Measurements from ENCODE around the gene JAKMIP1. TPM values are rescaled to one million over a fixed set of nuclear protein-coding genes. Genes with fewer than 3 reads are reported as not detected.

Gene JAKMIP1
- total RNA-seq, 2 experiments from 2014 or later: 5.6 to 6.3 TPM

- Mint-ChIP-seq H3K9me3 (no peaks in the 10 kb centered on the region), H3K4me1 (ENCODE audit: low read depth) (peaks cover 8% of the 10 kb centered on the region), H3K36me3 (ENCODE audit: low read depth) (no peaks in the 10 kb centered on the region), H3K4me3 (no peak overlapping the region), H3K27me3 (peaks cover 5% of the 10 kb centered on the region), H3K27ac (no peak overlapping the region)
- intact Hi-C loops (cut with micrococcal nuclease): no loop called here
- ChIA-PET CTCF (no interaction called here), POLR2A (no interaction called here)
- TF ChIP-seq, protein P1, sequence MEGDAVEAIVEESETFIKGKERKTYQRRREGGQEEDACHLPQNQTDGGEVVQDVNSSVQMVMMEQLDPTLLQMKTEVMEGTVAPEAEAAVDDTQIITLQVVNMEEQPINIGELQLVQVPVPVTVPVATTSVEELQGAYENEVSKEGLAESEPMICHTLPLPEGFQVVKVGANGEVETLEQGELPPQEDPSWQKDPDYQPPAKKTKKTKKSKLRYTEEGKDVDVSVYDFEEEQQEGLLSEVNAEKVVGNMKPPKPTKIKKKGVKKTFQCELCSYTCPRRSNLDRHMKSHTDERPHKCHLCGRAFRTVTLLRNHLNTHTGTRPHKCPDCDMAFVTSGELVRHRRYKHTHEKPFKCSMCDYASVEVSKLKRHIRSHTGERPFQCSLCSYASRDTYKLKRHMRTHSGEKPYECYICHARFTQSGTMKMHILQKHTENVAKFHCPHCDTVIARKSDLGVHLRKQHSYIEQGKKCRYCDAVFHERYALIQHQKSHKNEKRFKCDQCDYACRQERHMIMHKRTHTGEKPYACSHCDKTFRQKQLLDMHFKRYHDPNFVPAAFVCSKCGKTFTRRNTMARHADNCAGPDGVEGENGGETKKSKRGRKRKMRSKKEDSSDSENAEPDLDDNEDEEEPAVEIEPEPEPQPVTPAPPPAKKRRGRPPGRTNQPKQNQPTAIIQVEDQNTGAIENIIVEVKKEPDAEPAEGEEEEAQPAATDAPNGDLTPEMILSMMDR (IDR thresholded peaks at IDR 0.05): no peak
- ATAC-seq: no peak
- no peak for DNase-seq
Observed at GRCh38 chr4:6043843-6044242, 156.5 kb downstream of the JAKMIP1 start.

- TF ChIP-seq, protein P1 (IDR thresholded peaks at IDR 0.05): no peak
- POLR2A ChIA-PET: no interaction called here
- H3K9me3 Mint-ChIP-seq: no peaks in the 10 kb centered on the region
Observed at GRCh38 chr4:6043188-6043587, 157.2 kb downstream of the JAKMIP1 start.

GRCh38 chr4:6042293-6043063, 157.9 kb downstream of the JAKMIP1 start:
- peak; percentile 47 for ATAC-seq
- ChIA-PET POLR2A (no interaction called here), CTCF (no interaction called here)
- peak; percentile 19 for DNase-seq
- H3K4me1 Mint-ChIP-seq (ENCODE audit: low read depth): peaks cover 8% of the 10 kb centered on the region
- TF ChIP-seq, protein P1 (IDR thresholded peaks at IDR 0.05): no peak
- no peaks in the 10 kb centered on the region for H3K36me3 Mint-ChIP-seq (ENCODE audit: low read depth)
- H3K4me3 Mint-ChIP-seq: no peak overlapping the region
- no peak overlapping the region for H3K27ac Mint-ChIP-seq
- intact Hi-C loops (cut with micrococcal nuclease): no loop called here
- no peaks in the 10 kb centered on the region for H3K9me3 Mint-ChIP-seq
- peaks cover 5% of the 10 kb centered on the region for H3K27me3 Mint-ChIP-seq

More at GRCh38 chr4:6043188-6043587, 157.2 kb downstream of the JAKMIP1 start:
- no peaks in the 10 kb centered on the region for H3K36me3 Mint-ChIP-seq (ENCODE audit: low read depth)
- no peak for DNase-seq
- intact Hi-C loops (cut with micrococcal nuclease): no loop called here
- no peak for ATAC-seq
- H3K27ac Mint-ChIP-seq: no peak overlapping the region
- CTCF ChIA-PET: no interaction called here
- H3K27me3 Mint-ChIP-seq: peaks cover 5% of the 10 kb centered on the region
- no peak overlapping the region for H3K4me3 Mint-ChIP-seq
- peaks cover 8% of the 10 kb centered on the region for H3K4me1 Mint-ChIP-seq (ENCODE audit: low read depth)

DNA sequence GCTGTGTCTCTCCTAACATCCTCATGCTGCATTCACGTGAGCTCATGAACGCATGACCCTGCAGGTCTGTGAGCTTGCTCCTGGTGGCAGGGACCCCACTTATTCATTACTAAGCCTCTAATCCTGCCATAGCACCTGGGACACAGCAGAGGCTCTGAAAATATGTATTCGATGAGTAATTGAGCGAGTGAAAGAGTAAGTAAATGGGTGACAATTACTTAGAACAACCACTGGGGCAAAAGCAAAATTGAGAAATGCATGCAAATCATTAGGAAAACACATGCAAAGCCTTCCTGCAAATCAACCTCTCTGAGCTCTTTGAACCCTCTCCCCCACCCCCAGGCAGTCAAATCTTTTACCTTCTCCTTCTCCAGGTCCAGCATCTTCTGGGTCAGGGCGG, 158.5 kb downstream of the JAKMIP1 start:
- TF ChIP-seq, protein P1 (IDR thresholded peaks at IDR 0.05): no peak
- H3K27ac Mint-ChIP-seq: no peak overlapping the region
- H3K4me3 Mint-ChIP-seq: no peak overlapping the region
- no peaks in the 10 kb centered on the region for H3K36me3 Mint-ChIP-seq (ENCODE audit: low read depth)
- CTCF ChIA-PET: no interaction called here
- H3K4me1 Mint-ChIP-seq (ENCODE audit: low read depth): peaks cover 8% of the 10 kb centered on the region
- POLR2A ChIA-PET: no interaction called here
- intact Hi-C loops (cut with micrococcal nuclease): no loop called here
- DNase-seq: no peak
- H3K9me3 Mint-ChIP-seq: no peaks in the 10 kb centered on the region
- ATAC-seq: peak; percentile 39
- H3K27me3 Mint-ChIP-seq: peaks cover 5% of the 10 kb centered on the region

DNA sequence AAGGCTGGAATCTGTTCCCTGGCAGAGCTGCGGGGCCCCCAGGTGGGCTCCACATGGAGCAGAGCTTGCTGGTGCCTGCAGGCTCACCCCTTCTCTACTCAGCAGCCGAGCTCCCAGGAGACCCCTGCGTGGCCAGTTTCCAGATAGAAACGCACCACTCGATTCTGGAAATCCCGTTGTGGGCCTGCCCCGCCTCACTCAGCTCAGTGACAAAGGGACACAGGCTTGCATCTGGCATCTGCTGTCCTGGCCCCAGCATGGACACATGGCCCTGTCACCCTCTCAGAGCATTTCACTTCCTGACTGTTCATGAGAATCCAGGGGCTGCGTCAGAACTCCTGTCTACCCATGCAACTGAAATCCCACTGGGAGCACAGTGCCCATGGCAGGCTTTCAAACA, 161.6 kb downstream of the JAKMIP1 start:
- TF ChIP-seq, protein P1 (IDR thresholded peaks at IDR 0.05): no peak
- CTCF ChIA-PET: interaction anchor here (0.6 kb wide), 1 partner anchor 19 kb away, joined by 3 read pairs; no protein-coding TSS in a partner anchor
- ATAC-seq: no peak
- Mint-ChIP-seq H3K4me1 (ENCODE audit: low read depth) (peaks cover 8% of the 10 kb centered on the region), H3K9me3 (no peaks in the 10 kb centered on the region), H3K27me3 (peaks cover 2% of the 10 kb centered on the region), H3K36me3 (ENCODE audit: low read depth) (no peaks in the 10 kb centered on the region), H3K27ac (no peak overlapping the region), H3K4me3 (no peak overlapping the region)
- intact Hi-C loops (cut with micrococcal nuclease): no loop called here
- no peak for DNase-seq
- POLR2A ChIA-PET: no interaction called here
